ENCODE results near the gene CNN2. TPM values are rescaled to one million over a fixed set of nuclear protein-coding genes. Genes with fewer than 3 reads are reported as not detected.
A peak's percentile ranks its signal among the peaks of the same experiment; 100 is the strongest.

The CNN2 gene
- total and polyA plus RNA-seq, 9 of the 15 experiments (the other 6 are each of a cell fraction or from before 2014, with no cell fraction given) = 12.1 to 174 (median 52.7) TPM

- TF ChIP-seq ELF2 (CRISPR knock-in tag; IDR thresholded peaks at IDR 0.05) (no peak), PKNOX1 (IDR thresholded peaks at IDR 0.05) (no peak), ERF (CRISPR knock-in tag; IDR thresholded peaks at IDR 0.05) (no peak), EP300 (IDR thresholded peaks at IDR 0.05; ENCODE audit: low read length) (no peak), ZNF224 (CRISPR knock-in tag; IDR thresholded peaks at IDR 0.05) (no peak), TEAD4 (IDR thresholded peaks at IDR 0.05; ENCODE audit: low read length) (no peak), TEAD4 (CRISPR knock-in tag; IDR thresholded peaks at IDR 0.05; ENCODE audit: borderline replicate concordance) (no peak), POLR2G (IDR thresholded peaks at IDR 0.05; ENCODE audit: low read depth, low read length) (0 out of 2 replicates have a peak, but pooled peaks have one; percentile 9), RFX5 (IDR thresholded peaks at IDR 0.05; ENCODE audit: low read depth, low read length) (no peak)
Measured at GRCh38 chr19:1065606-1066109, 39.2 kb downstream of the CNN2 start (continued).

DNA sequence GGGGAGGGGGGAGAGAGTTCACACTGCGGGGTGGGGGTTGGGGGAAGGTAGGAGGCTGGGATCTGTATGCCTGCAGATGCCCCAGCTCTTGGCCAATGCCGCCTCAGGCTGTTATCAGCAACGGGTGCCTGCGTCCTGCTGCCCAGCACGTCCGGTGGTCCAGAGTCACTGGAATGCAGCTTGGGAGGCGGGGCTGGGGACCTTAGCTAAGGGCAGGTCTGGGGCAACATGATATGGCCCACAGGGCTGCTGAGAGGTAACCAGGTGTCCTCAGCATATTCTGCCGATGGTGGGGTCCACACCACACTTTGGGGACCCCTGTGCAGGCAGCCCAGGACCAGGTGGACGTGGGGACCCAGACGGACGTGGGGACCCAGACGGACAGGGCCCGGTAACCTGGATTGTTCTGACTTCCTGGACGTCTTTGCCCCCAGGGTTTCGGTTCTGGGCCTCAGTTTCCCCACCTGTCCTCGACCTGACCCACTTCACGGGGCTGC, 39.9 kb downstream of the CNN2 start:
- no peak for FAIRE-seq
- H3K4me3 ChIP-seq = peak overlapping the region; percentile 40; the same call in 1 of the 2 replicates
- H3K27ac ChIP-seq (ENCODE audit: extremely low read depth, low read depth, low read length) = no peak overlapping the region
- no peak for ATAC-seq
- H3K9me3 ChIP-seq (replicated peaks; ENCODE audit: control insufficient read depth, insufficient read depth, low read depth, low read length) = no peaks in the 10 kb centered on the region
- no peaks in the 10 kb centered on the region for H3K27me3 ChIP-seq (ENCODE audit: control insufficient read depth in 2 of 2, insufficient read depth in 2 of 2, low read length in 2 of 2)
- 30% methylated on average over 12 of the region's 17 CpGs for WGBS (ENCODE audit: insufficient coverage, low coverage, missing lambda C conversion rate)
- in situ Hi-C loops (cut with MboI) (no loop called here), intact Hi-C loops (cut with micrococcal nuclease) (no loop called here)
- H3K79me2 ChIP-seq (ENCODE audit: control insufficient read depth, insufficient read depth, low read length) = no peaks in the 10 kb centered on the region
- ChIA-PET CTCF (ENCODE audit: low intra/inter-chr PET ratio) (no interaction called here), POLR2A (interaction anchor here (0.6 to 1.9 kb wide), 5 partner anchors 9 to 755 kb away, joined by 3 to 6 read pairs (median 5); partner anchors contain the start of gene RNU6-2)
- DNase-seq (ENCODE audit: extremely low read depth in 1 of 4, low spot score in 3 of 4) = peak in 1 of 4 experiments; percentile 54
- BruUV-seq (replicated peaks) = no TSS peak
- H2AFZ ChIP-seq (ENCODE audit: low read depth, low read length) = no peak overlapping the region
- H3K4me1 ChIP-seq (replicated peaks in 1 of 2; ENCODE audit: control insufficient read depth in 2 of 2, insufficient read depth in 2 of 2, low read length in 2 of 2) = peaks cover 9 to 88% of the 10 kb centered on the region in 2 experiments
- H3K9ac ChIP-seq (ENCODE audit: insufficient read depth in 1 of 2, low read depth in 2 of 2, low read length in 2 of 2) = peak overlapping the region in 1 of 2 experiments; percentile 90; a peak in 3 of 4 replicates
- H3K36me3 ChIP-seq (ENCODE audit: control insufficient read depth, insufficient read depth, low read length) = peaks cover 14% of the 10 kb centered on the region; the same call in 2 of the 3 replicates
- H3K9me1 ChIP-seq (ENCODE audit: control insufficient read depth, insufficient read depth, low read length) = no peaks in the 10 kb centered on the region
- no peaks in the 10 kb centered on the region for H4K20me1 ChIP-seq (replicated peaks; ENCODE audit: control insufficient read depth, insufficient read depth, low read length)
- peak overlapping the region; percentile 72 for H3K4me2 ChIP-seq (ENCODE audit: insufficient read depth, low read length)
- TF ChIP-seq ZBTB7A (IDR thresholded peaks at IDR 0.05; ENCODE audit: borderline replicate concordance, control insufficient read depth, low read depth, low read length) (peak; percentile 57; the same call in 1 of the 2 replicates), GTF2E2 (tag; IDR thresholded peaks at IDR 0.05) (no peak), CBFA2T3 (IDR thresholded peaks at IDR 0.05) (peak; percentile 42), ZNF518B (CRISPR knock-in tag; IDR thresholded peaks at IDR 0.05) (no peak), ZNF124 (CRISPR knock-in tag; IDR thresholded peaks at IDR 0.05) (no peak), ZNF551 (CRISPR knock-in tag; IDR thresholded peaks at IDR 0.05) (no peak), BCOR (IDR thresholded peaks at IDR 0.05) (peak; percentile 24; the same call in 1 of the 2 replicates), SMAD3 (CRISPR knock-in tag; conservative IDR thresholded peaks at IDR 0.05) (no peak), RBM17 (IDR thresholded peaks at IDR 0.05; ENCODE audit: borderline replicate concordance, low read depth, low read length) (no peak), PCBP1 (IDR thresholded peaks at IDR 0.05; ENCODE audit: low read depth, low read length, poor library complexity, severe bottlenecking) (peak; percentile 24)
